Caki2 (cell line): ENCODE results near the gene HNRNPH1. TPM values are rescaled to one million over a fixed set of nuclear protein-coding genes. Genes with fewer than 3 reads are reported as not detected.
"Not testable (repeated sequence)": the region's sequence is repeated elsewhere in the genome, so short reads cannot be mapped to it uniquely, and the experiment has no call there.

ENCODE experiments used
- DNase-seq: peaks from one replicate; pipeline ENCODE4 v3.0.0-alpha.2; 2015; ENCODE audit warnings: low read depth
- in situ Hi-C: cut with HindIII; loops from 2 replicates; pipeline ENCODE4 v1.10.0; 2016; ENCODE audit warnings: low sequenced_read_pairs, low pct_unique_long_range_greater_than_20kb, mixed read lengths
- total RNA-seq: library from RNA; depleted of rRNA; stranded (reverse); fragments of >200 nt; shearing (Covaris generic); gene quantifications from 2 replicates; pipeline ENCODE4 v1.2.3, GENCODE V29; 2014; ENCODE audit warnings: low replicate concordance

Gene HNRNPH1
- total RNA-seq, 1 experiment from 2014 or later = 52.9 TPM

- DNase-seq, in situ Hi-C loops: not testable (repeated sequence)
Observed at GRCh38 chr5:179633501-179634369, 10.3 kb upstream of the HNRNPH1 start.

- DNase-seq = no peak
- in situ Hi-C loops = no loop called here
Observed at GRCh38 chr5:179624841-179625271, 1.4 kb upstream of the HNRNPH1 start.

DNA sequence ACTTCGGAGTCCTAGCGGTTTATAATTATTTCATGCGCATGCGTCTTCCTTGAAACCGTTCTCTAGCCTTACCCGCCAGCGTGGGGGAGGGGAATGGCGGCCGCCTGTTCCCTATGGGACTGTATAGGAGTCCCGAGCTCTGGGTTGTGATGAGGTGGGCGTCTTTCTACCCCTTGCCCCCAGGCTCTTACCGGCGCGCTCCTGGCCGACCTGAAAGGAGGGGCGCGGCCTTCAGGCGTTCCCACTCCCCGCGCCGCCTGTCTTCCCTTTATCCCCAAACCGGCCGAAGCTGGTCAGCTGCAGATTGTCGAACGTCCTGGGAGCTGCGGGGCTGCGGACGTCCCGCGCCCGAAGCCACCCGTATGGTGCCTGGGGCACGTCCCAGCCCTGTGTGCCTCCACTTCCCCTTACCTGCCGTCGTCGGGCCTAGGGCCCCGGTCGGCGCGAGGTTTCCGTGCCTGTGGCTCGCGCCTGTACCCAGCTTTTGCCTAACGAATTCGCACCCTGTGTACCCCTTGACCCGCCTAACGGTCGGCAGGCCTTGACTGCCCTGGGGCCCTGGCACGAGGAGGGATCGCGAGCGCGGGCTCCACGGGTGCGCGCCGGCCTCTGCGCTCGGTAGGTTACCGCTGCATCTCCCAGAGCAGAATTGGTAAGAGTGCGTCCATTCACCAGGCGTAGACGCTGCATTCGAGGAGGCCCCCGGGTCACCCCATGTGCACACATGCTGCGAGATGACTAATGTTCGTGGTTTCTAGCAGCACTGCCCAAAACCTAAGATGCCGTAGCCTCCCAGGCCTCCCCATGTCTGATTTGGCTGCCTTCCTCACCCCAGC lies 653 bp upstream of the HNRNPH1 start:
- peak; percentile 46 for DNase-seq
- in situ Hi-C loops = no loop called here

DNA sequence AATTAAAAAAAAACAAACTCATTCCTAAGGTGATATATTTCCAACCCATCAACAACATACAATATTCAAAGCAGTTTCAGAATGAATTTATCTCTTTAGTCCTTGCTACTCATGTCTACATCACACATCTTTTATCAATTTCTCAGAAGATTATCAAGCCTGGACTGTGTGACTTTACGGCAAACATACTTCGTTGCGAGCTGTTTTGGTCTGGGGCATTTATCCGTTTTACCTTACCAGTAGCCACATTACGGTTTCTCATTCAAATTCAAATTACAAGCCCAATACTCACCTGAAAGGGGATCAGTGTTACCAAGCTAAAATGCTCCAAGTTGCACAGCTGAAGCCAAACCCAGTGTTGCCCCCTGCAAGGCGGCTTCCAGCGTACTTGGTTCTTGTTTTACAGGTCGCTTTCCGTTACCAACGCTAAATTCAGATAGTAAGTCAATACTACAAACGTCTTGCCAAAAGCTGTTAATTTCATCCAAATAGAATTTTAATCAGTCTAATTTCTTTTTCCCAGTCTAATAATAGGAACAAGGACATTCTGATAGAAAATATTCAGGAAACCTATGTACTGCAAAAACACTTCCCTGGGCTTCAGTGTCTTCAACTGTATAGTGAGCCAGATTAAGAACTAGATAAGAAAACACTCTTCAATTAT lies 1.8 kb downstream of the HNRNPH1 start:
- in situ Hi-C loops = no loop called here
- DNase-seq = no peak

DNA sequence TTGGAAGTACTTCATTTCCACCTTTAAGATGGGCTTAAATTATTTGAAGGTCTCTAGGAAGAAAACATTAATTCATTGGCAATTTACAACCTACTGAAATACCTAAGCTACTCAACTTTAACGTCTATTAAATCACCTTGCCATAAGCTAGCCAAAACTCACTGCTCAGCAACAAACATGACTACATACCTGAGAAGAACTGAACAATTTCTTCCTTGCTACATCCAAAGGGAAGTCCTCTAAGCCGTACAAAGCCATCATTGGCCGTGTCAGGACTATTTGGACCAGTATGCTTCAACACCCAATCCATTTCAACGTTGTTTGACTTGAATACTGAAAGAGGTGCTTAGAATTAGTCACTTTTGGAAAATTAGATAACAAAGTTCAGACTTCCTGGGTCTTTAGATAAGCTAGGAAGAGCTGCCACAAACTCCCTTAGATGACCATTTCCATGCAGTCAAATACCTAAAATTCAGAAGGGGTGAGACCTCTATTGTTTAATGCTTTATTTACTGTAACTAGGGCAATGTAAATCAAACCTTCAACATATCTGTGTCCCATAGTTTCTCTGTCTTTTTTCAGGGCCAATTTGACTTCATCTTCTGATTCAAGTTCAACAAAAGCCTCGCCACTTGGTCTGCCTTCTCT lies 2.6 kb downstream of the HNRNPH1 start:
- in situ Hi-C loops = no loop called here
- no peak for DNase-seq

GRCh38 chr5:179620293-179620692 lies 3.2 kb downstream of the HNRNPH1 start:
- in situ Hi-C loops = no loop called here
- no peak for DNase-seq

DNA sequence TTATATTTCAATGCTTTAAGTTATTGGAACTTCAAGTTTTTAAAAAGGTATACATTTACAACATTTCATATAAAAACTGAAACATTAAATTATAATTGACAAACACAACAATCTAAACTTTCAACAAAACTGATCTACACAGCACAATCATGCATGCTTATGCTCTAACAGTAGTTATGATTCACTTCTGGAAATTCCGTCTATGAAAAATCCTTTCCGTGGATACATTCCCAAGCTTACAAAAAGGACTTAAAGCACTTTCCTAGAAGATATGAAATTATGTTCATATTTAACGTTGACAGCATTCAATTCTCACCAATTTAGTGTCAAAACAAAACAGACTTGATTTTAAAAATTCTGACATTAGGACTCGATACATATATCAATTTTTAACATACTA lies 3.7 kb downstream of the HNRNPH1 start:
- no peak for DNase-seq
- in situ Hi-C loops = no loop called here

GRCh38 chr5:179618923-179619554 lies 4.4 kb downstream of the HNRNPH1 start:
- no peak for DNase-seq
- in situ Hi-C loops = no loop called here

DNA sequence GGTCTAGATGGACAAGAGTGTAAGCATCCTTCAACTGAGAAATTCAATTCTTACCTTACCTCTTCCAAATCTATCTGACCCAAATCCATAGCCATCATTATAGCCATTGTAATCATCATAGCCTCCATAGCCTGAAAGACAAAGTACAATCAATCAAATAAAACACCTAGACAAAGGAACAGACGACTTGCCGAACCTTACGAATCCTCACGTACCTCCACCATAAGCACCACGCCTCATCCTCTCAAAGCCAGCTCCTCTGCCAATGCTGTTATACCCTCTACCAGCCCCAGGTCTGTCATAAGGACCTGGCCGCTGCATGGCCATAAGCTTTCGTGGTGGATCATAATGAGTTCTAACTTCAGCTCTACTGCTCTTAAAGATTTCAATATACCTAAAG lies 5.5 kb downstream of the HNRNPH1 start:
- DNase-seq = no peak
- in situ Hi-C loops = no loop called here

GRCh38 chr5:179616002-179616594 lies 7.4 kb downstream of the HNRNPH1 start:
- in situ Hi-C loops = no loop called here
- DNase-seq = no peak

DNA sequence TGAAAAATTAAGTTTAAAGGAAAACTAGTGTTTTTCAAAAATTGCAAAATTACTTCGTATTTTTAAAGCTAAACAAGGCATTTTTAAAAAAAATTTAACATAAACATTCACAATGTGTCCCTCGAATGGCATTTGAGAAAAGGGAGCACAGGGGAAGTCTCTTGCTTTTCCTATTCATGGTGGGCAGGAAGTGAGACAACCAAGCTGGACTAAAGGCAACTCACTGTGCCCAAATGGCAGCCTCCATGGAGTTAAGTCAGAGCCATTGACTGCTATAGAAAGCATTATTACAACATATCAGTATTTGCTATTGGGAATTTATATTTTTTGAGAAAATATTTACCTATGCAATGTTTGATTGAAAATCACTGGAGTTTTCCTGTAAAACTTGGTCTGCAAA lies 8.3 kb downstream of the HNRNPH1 start:
- no peak for DNase-seq
- in situ Hi-C loops = no loop called here

- in situ Hi-C loops = no loop called here
Observed at GRCh38 chr5:179614745-179615144, 8.7 kb downstream of the HNRNPH1 start.

DNA sequence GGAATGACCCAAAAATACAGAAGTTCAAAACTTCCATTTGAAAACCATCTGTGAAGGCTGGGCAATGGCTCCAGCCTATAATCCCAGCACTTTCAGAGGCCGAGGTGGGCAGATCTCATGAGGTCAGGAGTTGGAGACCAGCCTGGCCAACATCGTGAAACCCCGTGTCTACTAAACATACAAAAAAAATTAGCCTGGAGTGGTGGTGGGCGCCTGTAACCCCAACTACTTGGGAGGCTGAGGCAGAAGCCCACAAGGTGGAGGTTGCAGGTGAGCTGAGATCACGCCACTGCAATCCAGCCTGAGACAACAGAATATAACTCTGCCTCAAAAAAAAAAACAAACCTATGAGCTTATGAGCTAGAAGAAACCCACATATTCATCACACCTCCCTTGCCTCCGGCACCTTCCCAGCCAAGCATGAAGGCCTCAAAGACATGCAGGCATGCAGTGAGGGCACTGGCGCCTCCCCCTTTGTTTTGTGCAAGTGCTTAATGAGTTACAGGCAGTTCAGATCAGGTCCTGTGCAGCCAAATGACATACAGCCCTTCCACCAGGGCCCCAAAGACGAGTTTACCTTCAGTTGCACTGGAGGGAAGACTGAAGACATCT lies 9.9 kb downstream of the HNRNPH1 start:
- peak; percentile 73 for DNase-seq
- in situ Hi-C loops = no loop called here

More at GRCh38 chr5:179614745-179615144, 8.7 kb downstream of the HNRNPH1 start:
- no peak for DNase-seq

- DNase-seq = no peak
- in situ Hi-C loops = no loop called here
Observed at GRCh38 chr5:179612577-179613459, 10.7 kb downstream of the HNRNPH1 start.

DNA sequence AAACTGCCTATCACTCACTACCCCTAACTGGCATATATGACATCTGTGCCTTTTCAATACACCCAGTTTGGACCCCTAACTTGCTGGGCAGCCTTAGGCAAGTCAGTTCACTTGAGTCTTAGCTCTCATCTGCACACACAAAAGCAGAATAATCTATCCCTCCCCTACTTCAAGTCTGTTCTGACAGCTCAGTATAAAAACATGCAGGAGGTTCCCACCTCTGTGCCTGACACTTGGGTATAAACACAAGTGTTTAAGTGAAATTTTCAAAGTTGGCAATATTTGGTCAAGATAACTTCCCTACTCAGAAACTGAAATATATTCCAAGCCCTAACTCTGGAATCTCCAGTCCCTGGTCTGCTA lies 12.6 kb downstream of the HNRNPH1 start:
- in situ Hi-C loops = no loop called here
- no peak for DNase-seq

GRCh38 chr5:179610109-179610902 lies 13.2 kb downstream of the HNRNPH1 start:
- in situ Hi-C loops = no loop called here
- no peak for DNase-seq
